CD14-positive monocyte (primary cell): ENCODE results near the gene LAMC3. TPM values are rescaled to one million over a fixed set of nuclear protein-coding genes. Genes with fewer than 3 reads are reported as not detected.

ENCODE experiments used
- DNase-seq, 3 donors: peaks; one replicate each; pipeline ENCODE4 v3.0.0-alpha.2; 2011 to 2022
- H2AFZ ChIP-seq: 2 replicates; pipeline ENCODE4 v1.6.0; 2012; ENCODE audit warnings: mild to moderate bottlenecking, low read depth, low read length, inconsistent platforms; ENCODE audit not compliant: insufficient read depth, poor library complexity, severe bottlenecking
- H3K27ac ChIP-seq, 2 donors: 1 replicate in 1 of 2; 2 replicates in 1 of 2; pipeline ENCODE4 v1.5.1; 2012 to 2013; ENCODE audit warnings: low read length in 2 of 2, control low read depth in 1 of 2, inconsistent platforms in 1 of 2, low read depth in 1 of 2, mild to moderate bottlenecking in 1 of 2
- H3K27me3 ChIP-seq, 2 donors: one replicate each; pipeline versions ENCODE4 v1.6.0 to v1.6.1; 2011 to 2013; ENCODE audit warnings: low read length in 2 of 2; ENCODE audit not compliant: control insufficient read depth in 2 of 2, insufficient read depth in 2 of 2
- H3K36me3 ChIP-seq, 2 donors: replicated peaks in 1 of 2; 1 replicate in 1 of 2; 2 replicates in 1 of 2; pipeline versions ENCODE4 v1.5.1 to v1.6.1; 2012 to 2013; ENCODE audit warnings: low read length in 2 of 2, control low read depth in 1 of 2, inconsistent platforms in 1 of 2, mild to moderate bottlenecking in 1 of 2; ENCODE audit not compliant: insufficient read depth in 2 of 2, control insufficient read depth in 1 of 2
- H3K4me1 ChIP-seq, 2 donors: 1 replicate in 1 of 2; 2 replicates in 1 of 2; pipeline versions ENCODE4 v1.5.1 to v1.6.1; 2012 to 2013; ENCODE audit warnings: low read length in 2 of 2, control low read depth in 1 of 2, inconsistent platforms in 1 of 2, mild to moderate bottlenecking in 1 of 2, moderate library complexity in 1 of 2; ENCODE audit not compliant: insufficient read depth in 2 of 2, control insufficient read depth in 1 of 2
- H3K4me2 ChIP-seq: replicated peaks from 2 replicates; pipeline ENCODE3; 2012; ENCODE audit warnings: low read length, moderate library complexity, mild to moderate bottlenecking; ENCODE audit not compliant: poor library complexity, severe bottlenecking; ENCODE audit errors: extremely low read depth
- H3K4me3 ChIP-seq, 3 experiments: fragments of 200-600 bp in 1 of 3; sonication (generic) in 1 of 3; replicated peaks in 1 of 3; 1 replicate in 2 of 3; 2 replicates in 1 of 3; pipeline ENCODE4 v1.5.1; 2011 to 2013; ENCODE audit warnings: low read length in 3 of 3, mild to moderate bottlenecking in 3 of 3, control low read depth in 2 of 3, low read depth in 2 of 3, inconsistent platforms in 1 of 3, moderate library complexity in 1 of 3
- H3K79me2 ChIP-seq: 2 replicates; pipeline ENCODE4 v1.6.0; 2012; ENCODE audit warnings: mild to moderate bottlenecking, control low read depth, inconsistent platforms, low read length, moderate library complexity; ENCODE audit not compliant: insufficient read depth
- H3K9ac ChIP-seq: 2 replicates; pipeline ENCODE4 v1.6.0; 2017; ENCODE audit warnings: low read length, mild to moderate bottlenecking; ENCODE audit not compliant: insufficient read depth, poor library complexity, severe bottlenecking
- H3K9me3 ChIP-seq, 2 donors: replicated peaks in 1 of 2; 1 replicate in 1 of 2; 2 replicates in 1 of 2; pipeline versions ENCODE4 v1.5.1 to v1.6.1; 2012 to 2013; ENCODE audit warnings: low read length in 2 of 2, control low read depth in 1 of 2; ENCODE audit not compliant: control insufficient read depth in 1 of 2, insufficient read depth in 1 of 2
- H4K20me1 ChIP-seq: 2 replicates; pipeline ENCODE4 v1.6.0; 2012; ENCODE audit warnings: mild to moderate bottlenecking, low read length, control low read depth, moderate library complexity; ENCODE audit not compliant: insufficient read depth
- H3K27ac Mint-ChIP-seq, 7 donors: one replicate each; pipeline ENCODE4 v1.8.0; 2020; ENCODE audit warnings: mild to moderate bottlenecking in 7 of 7, mixed read lengths in 7 of 7, moderate library complexity in 6 of 7, inconsistent platforms in 2 of 7
- H3K27me3 Mint-ChIP-seq, 3 donors: one replicate each; pipeline ENCODE4 v1.8.0; 2021 to 2022; ENCODE audit warnings: low read depth in 3 of 3, mild to moderate bottlenecking in 3 of 3, mixed read lengths in 3 of 3, moderate library complexity in 3 of 3, inconsistent platforms in 1 of 3
- H3K36me3 Mint-ChIP-seq, 2 donors: one replicate each; pipeline ENCODE4 v1.8.0; 2020; ENCODE audit warnings: mixed read lengths in 2 of 2, inconsistent platforms in 1 of 2, mild to moderate bottlenecking in 1 of 2
- H3K4me1 Mint-ChIP-seq: one replicate; pipeline ENCODE4 v1.8.0; 2020; ENCODE audit warnings: mild to moderate bottlenecking, mixed read lengths
- H3K4me3 Mint-ChIP-seq, 2 donors: one replicate each; pipeline ENCODE4 v1.8.0; 2020; ENCODE audit warnings: mild to moderate bottlenecking in 2 of 2, mixed read lengths in 2 of 2, moderate library complexity in 1 of 2
- H3K9me3 Mint-ChIP-seq, 7 donors: one replicate each; pipeline ENCODE4 v1.8.0; 2020 to 2022; ENCODE audit warnings: mixed read lengths in 7 of 7, mild to moderate bottlenecking in 6 of 7, moderate library complexity in 6 of 7, inconsistent platforms in 2 of 7
- WGBS: methylation state at CpG from one replicate; pipeline ENCODE4 v1.1.5; 2013; ENCODE audit warnings: missing lambda C conversion rate; ENCODE audit not compliant: insufficient coverage; 5-methylcytosine and 5-hydroxymethylcytosine counted together
- intact Hi-C, 2 donors: fragments of 100-400 bp; cut with micrococcal nuclease; formaldehyde crosslinking; loops; one replicate each; pipeline versions ENCODE4 v1.15.0 to v1.15.1; 2023
- polyA plus RNA-seq, 3 donors: library from polyadenylated mRNA; depleted of rRNA in 1 of 3; unstranded in 2 of 3; stranded (reverse) in 1 of 3; fragments of 300-500 nt in 2 of 3; fragments of >200 nt in 1 of 3; fragmentation: Illumina TruSeq in 2 of 3; gene quantifications; 1 replicate in 2 of 3; 2 replicates in 1 of 3; pipeline ENCODE4 v1.2.3, GENCODE V29; 2012 to 2021
- TF ChIP-seq, protein P1 (sequence below): fragments of 200-600 bp; IDR thresholded peaks from one replicate; pipeline ENCODE4 v1.8.0; 2022; ENCODE audit warnings: antibody characterized with exemption, mild to moderate bottlenecking

Gene LAMC3
- polyA plus RNA-seq, 3 donors, result 0.19 TPM; not detected in 2

DNA sequence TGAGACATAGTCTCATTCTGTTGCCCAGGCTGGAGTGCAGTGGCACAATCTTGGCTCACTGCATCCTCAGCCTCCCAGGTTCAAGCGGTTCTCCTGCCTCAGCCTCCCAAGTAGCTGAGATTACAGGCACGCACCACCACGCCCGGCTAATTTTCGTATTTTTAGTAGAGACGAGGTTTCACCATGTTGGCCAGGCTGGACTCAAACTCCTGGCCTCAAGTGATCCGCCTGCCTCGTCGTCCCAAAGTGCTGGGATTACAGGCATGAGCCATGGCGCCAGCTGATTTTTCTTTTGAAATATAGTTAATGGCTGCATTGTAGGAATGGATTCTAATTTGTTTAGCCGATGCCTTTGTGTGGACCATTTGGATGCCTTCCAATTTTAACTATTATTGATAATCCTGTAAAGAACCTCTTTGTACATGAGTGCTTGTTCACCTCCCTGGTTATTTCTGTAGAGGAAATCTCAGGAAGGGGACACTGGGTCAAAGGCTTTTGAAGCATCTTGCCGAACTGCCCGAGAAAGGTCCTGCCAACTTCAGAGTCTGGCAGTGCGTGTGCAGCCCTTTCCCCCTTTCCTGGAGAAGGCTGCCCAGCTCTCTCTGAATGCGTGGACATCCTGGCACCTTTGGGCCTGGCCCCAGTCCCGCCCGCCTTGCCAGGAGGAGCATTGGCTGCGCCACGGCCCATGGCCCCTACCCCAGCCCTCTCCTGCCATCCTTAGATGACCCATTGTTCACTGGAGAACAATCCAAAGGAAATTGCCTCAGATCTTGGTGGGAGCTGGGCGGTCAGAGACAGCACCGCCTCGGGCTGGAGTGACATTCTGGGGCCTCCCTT is 107.5 kb downstream of the LAMC3 start:
- peaks cover 5 to 10% (median 5%) of the 10 kb centered on the region in 3 donors for H3K27me3 Mint-ChIP-seq
- peaks cover 0 to 4% of the 10 kb centered on the region in 2 donors for H3K4me1 ChIP-seq
- no peak overlapping the region for H3K27ac ChIP-seq
- no peaks in the 10 kb centered on the region for H3K9me3 Mint-ChIP-seq
- no peak for DNase-seq
- no peaks in the 10 kb centered on the region for H3K79me2 ChIP-seq
- peaks cover 0 to 3% of the 10 kb centered on the region in 2 donors for H3K27me3 ChIP-seq
- H3K27ac Mint-ChIP-seq, result no peak overlapping the region
- H3K4me1 Mint-ChIP-seq, result peaks cover 5% of the 10 kb centered on the region
- 62% methylated on average over 14 of the region's 22 CpGs for WGBS
- H3K4me3 Mint-ChIP-seq, result no peak overlapping the region
- H2AFZ ChIP-seq, result peak overlapping the region; percentile 55
- intact Hi-C loops, result no loop called here
- no peaks in the 10 kb centered on the region for H3K36me3 Mint-ChIP-seq
- peak overlapping the region; percentile 4 for H3K9ac ChIP-seq
- H3K4me3 ChIP-seq, result no peak overlapping the region
- no peaks in the 10 kb centered on the region for H4K20me1 ChIP-seq
- H3K36me3 ChIP-seq, result no peaks in the 10 kb centered on the region
- TF ChIP-seq, protein P1, sequence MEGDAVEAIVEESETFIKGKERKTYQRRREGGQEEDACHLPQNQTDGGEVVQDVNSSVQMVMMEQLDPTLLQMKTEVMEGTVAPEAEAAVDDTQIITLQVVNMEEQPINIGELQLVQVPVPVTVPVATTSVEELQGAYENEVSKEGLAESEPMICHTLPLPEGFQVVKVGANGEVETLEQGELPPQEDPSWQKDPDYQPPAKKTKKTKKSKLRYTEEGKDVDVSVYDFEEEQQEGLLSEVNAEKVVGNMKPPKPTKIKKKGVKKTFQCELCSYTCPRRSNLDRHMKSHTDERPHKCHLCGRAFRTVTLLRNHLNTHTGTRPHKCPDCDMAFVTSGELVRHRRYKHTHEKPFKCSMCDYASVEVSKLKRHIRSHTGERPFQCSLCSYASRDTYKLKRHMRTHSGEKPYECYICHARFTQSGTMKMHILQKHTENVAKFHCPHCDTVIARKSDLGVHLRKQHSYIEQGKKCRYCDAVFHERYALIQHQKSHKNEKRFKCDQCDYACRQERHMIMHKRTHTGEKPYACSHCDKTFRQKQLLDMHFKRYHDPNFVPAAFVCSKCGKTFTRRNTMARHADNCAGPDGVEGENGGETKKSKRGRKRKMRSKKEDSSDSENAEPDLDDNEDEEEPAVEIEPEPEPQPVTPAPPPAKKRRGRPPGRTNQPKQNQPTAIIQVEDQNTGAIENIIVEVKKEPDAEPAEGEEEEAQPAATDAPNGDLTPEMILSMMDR, result no peak
- no peaks in the 10 kb centered on the region for H3K9me3 ChIP-seq
- H3K4me2 ChIP-seq, result no peak overlapping the region

DNA sequence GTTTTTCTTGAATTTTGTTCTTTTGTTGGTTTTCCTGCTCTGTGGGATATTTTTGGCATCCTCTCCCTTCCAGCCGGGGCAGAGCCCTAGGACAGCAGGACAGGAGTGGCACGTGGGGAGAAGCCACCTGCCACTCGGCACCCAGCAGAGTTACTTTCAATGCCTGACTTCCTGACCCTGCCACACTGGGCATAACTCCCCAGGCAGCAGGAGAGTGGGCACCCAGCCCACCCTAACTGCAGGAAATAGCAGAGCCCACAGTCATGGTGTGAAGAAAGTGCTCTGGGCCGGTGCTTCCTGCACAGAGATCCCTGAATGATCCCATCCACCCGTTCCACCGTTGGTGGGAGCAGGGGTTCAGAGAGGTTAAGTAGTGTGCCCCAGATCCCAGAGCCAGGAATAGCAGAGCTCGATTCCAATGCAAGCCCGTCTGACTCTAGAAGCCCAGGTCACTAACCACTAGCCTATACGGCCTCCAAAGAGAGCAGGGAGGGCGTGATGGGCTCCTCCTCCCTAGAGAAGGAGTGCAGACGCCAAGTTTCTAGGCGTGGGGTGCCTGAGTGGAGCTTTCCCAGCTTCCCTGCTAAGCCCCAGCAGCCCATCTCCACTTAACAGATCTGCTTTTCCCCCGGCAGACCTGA is 108.3 kb downstream of the LAMC3 start:
- Mint-ChIP-seq H3K4me1 (peaks cover 5% of the 10 kb centered on the region), H3K27me3 (peaks cover 5 to 10% (median 5%) of the 10 kb centered on the region in 3 donors), H3K36me3 (no peaks in the 10 kb centered on the region), H3K9me3 (no peaks in the 10 kb centered on the region), H3K27ac (peak overlapping the region in 1 of 7 donors; percentile 68), H3K4me3 (no peak overlapping the region)
- peak overlapping the region; percentile 4 for H3K9ac ChIP-seq
- H3K27me3 ChIP-seq, result peaks cover 0 to 3% of the 10 kb centered on the region in 2 donors
- peaks cover 0 to 4% of the 10 kb centered on the region in 2 donors for H3K4me1 ChIP-seq
- no peak overlapping the region for H3K27ac ChIP-seq
- intact Hi-C loops, result no loop called here
- H2AFZ ChIP-seq, result peak overlapping the region; percentile 55
- no peaks in the 10 kb centered on the region for H3K9me3 ChIP-seq
- H4K20me1 ChIP-seq, result no peaks in the 10 kb centered on the region
- TF ChIP-seq, protein P1, result no peak
- H3K36me3 ChIP-seq, result no peaks in the 10 kb centered on the region
- H3K4me3 ChIP-seq, result no peak overlapping the region
- H3K4me2 ChIP-seq, result no peak overlapping the region
- 5% methylated on average over 7 of the region's 13 CpGs for WGBS
- DNase-seq, result no peak
- H3K79me2 ChIP-seq, result no peaks in the 10 kb centered on the region
